NCI-H187 treated with DMSO at 0.1 percent for 48 hours (cell line): Measurements from ENCODE around the gene PGM1.

Source experiments
- DNase-seq: peaks from one replicate; lab custom pipeline; 2025; lab: John Stamatoyannopoulos, UW

The PGM1 gene

DNA sequence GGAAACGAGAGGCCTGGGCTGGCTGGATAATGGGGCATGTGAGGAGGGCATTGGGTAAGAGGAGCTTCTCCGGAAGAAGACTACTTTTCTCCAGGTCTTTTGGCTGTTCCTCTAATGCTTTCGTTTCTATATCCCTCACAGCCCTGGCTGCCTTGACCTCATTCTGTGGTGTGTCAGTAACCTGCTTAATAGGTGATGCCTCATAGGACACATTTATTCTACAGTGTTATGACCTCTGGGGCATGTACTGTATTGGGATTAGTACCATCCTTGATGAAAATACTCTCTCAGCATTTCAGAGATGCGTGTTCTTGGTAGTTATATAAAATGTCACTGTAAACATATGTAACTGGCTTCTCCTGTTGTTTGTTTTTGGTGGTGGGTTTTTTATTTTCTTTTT is 40.1 kb downstream of the PGM1 start:
- DNase-seq, result no peak

DNA sequence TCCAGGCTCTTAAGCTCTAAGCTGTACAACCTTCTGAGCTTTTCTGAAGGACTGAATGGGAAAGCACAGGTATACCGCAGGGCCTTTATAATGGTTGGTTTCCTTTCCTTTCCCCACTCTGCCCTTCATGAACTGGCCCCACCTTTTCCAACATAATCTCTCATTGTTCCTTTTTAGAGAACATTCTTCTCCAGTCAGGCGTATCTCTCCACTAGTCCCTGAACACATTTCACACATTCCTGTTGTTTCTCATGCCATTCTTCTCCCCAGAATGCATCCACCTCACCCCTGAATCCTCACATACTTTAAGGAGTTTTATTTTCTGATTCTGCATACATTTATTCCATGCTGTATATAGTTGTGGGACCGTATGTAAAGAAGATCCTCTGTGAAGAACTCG is 41.3 kb downstream of the PGM1 start:
- DNase-seq, result no peak

DNA sequence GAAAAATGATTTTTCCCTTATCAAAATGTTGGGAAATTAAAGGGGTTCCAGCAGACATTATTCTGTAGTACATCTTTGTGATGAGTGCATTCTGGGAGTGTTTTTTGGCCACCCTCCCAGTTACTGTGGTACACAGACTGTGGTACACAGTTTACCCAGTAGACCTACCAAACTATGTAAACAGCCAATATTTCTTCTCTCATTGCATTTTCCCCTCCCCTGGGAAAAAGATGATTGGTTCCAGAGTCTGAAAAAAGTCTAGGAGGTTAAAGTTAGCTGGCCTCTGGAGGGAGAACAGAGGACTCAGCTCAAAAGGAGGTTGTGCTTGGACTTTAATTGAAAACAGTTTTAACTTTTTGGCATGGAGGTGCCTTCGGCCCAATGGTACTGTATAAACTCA is 42.5 kb downstream of the PGM1 start:
- no peak for DNase-seq

DNA sequence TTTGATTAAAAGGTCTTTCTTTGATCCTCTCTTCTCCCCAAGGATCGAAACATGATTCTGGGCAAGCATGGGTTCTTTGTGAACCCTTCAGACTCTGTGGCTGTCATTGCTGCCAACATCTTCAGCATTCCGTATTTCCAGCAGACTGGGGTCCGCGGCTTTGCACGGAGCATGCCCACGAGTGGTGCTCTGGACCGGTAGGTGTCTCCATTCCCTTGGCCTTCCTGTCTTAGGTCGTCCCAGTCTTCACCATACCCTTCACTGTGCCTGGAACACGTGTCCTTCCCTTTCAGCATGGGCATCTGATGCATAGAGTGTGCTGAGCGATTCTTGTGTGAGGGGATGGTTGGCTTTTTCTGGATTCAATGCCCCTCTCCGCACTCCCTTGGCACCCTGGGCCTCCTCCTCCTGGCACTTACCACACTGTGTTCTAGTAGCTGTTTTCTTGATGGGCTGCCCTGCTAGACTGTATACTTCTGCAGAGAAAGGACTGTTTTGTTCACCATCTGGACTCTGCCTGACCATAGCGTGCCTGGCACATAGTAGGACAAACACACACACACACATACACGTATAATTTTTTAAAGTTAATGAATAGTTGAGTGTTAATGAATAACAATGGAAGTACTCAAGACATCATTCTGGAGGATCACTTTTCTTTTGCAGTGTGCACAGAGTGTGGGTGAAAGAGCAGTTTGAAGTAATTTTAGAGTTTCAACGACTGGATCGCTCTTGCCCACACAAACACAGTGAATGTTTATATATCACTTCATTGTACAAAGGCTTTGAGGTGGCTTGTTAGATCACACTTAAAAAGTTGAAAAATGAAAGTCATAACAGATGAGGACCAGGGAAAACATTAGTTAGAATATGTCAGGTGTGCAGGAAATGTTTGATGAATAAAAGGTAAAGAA is 43.2 kb downstream of the PGM1 start:
- no peak for DNase-seq

DNA sequence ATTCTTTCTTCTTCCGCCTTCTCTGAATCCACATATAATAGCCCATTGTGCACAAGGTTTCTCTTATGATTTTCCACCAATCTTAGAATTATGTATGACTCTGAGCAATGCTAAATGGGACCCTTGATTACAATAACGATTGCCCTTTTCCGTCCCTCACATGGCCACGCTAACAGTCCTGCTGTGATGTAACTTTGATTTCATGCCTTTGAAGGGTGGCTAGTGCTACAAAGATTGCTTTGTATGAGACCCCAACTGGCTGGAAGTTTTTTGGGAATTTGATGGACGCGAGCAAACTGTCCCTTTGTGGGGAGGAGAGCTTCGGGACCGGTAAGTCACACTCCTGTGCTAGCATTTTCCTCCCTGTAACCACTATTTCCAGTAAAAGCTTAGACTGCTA is 45.3 kb downstream of the PGM1 start:
- DNase-seq, result no peak

DNA sequence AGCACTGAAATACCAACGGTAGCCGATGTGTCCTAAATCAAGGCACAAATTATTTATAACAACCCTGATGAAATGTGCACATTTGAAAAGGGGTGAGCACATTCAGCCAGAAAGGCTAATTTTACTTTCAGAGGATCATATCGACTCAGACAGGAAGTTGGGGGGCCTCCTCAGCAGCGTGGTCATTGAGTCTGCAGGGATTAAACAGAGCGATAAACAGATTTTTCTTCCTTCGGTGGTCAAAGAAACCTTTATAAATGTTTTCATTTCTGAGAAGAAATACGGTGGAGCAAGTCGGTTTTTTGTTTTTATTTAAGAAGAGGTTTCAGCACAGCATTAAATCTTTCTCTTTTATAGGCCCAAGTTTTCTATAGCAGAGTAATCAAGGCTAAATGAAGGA is 45.7 kb downstream of the PGM1 start:
- no peak for DNase-seq

DNA sequence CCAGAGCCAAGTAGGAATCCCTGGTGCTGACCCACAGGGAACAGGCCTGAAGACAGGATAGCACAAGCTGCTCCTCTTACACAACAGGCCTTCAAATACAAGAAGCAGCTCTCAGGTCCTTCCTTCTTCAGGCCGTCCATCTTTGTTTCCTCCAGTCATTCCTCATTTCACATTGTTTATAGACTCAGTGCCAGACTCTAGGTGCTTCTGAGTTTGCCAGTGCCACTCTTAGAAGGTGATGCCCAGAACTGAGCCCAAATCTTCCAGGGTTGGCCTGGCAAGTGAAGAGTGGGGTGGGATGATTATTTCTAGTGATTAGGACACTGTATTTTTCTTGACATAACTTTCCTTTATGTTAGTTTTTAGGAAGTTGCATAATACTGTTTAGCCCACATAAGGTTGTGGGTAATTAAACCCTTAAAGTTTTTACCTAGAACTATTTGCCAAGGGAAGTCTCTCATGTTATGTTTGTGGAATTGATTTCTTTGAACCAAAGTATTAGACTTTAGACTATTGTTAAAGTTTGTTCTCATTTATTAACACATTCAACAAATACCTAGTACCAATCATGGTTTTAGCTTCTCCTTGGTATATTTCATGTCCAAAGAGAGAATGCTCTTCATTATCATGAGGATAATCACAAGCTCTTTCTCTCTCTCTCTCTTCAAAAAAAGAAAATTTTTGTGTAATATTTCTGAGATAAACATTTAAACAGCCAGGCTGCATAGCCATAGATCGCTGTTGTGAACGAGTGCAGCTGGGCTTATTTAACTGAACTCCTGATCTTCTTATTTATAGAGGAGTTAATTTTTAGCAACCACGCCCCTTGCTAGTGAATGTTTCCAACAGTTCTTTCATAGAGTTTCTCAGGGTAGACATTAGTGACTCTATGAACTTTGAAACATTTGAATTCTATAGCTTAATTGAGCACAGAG is 47.7 kb downstream of the PGM1 start:
- DNase-seq, result no peak

DNA sequence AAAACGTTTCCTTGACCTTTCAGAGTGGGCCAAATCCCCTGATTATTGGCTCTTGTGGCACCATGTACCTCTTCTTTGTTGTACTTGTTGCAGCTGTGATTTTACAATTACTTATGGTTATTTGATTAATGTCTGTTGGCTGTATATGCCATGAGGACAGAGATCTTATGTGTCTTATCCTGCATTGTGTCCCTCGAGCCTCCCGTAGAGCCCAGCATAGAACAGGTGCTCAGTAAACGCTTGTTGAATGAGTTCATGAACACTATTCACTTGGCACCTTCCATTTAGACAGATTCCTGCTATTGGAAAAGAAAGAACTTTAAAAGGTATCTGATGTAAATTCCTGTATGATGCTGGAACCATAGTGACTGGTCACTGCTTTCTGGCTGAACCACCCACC is 48.4 kb downstream of the PGM1 start:
- DNase-seq, result no peak

DNA sequence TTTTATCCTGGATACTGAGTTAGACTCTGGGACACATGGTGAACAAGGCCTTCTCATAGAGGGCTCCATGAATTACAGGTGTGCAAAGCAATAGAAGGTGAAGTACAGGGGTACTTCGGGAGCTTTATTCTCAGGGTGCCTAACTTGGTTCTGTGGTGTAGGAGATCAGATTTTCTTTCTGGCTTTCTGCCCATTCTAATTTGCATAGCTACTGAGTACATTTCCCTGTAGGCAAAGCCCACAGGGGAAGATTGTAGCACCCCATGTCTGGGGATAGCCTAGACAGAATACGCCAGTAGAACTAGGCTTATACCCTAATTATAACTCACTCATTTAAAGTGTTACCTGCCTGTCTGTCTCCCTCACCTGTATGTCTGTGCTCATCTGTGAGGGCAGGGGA is 49.7 kb downstream of the PGM1 start:
- DNase-seq, result no peak

DNA sequence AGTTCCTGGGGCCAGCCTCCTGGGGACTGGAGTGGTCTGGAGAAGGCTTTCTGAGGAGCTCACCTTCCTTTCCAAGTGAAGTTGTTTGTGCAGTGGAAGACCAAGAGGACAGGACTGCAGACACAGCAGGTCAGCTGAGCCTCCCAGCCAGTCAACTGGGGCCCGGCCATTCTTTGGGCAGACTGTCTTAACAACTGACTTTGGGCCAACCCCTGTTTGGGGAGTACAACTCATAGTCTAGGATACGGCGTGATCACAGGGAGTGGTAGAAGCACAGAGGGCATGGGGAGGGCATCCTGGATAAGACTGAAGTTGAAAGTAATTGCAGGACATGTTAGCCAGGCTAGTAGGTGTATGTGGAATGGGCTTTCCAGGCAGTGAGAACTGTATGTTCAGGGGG is 50.3 kb downstream of the PGM1 start:
- DNase-seq, result no peak

DNA sequence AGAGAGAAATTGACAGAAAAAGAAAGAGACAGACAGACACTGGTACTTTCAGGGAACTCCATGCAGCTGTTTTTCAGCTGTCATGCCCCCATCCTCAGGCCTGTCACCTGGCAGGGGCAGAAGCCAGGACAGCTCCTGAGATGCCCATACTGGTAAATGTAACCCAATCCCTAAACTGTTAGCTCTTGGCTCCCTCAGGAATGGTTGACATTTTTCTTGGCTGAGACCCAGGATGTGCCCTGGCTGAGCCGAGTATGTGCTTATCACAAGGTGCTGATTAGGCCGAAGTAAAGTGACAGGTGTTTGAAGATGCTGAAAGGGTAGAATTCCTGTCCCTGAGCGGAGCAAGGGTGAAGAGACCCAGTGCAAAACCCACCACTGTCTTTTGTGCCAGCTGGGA is 50.7 kb downstream of the PGM1 start:
- peak; percentile 12 for DNase-seq

DNA sequence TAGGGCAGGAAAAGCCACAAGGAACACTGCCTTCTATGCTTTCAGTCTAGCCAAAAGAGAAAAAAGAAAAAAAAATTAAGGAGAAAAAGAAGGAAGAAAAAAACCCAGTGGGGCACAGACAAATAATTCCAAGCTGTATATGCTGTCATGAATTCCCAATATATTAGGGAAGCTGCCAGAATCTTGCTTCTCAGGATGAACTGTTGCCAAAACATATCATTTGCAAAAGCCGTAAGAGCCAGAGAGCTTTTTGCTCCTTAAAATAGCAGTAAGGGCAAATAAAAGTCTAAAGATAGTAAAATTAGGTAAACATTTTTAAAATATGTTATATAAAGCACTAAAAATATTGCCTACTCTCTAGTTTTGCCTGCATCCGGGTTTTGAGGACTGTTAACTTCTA is 52.1 kb downstream of the PGM1 start:
- no peak for DNase-seq

DNA sequence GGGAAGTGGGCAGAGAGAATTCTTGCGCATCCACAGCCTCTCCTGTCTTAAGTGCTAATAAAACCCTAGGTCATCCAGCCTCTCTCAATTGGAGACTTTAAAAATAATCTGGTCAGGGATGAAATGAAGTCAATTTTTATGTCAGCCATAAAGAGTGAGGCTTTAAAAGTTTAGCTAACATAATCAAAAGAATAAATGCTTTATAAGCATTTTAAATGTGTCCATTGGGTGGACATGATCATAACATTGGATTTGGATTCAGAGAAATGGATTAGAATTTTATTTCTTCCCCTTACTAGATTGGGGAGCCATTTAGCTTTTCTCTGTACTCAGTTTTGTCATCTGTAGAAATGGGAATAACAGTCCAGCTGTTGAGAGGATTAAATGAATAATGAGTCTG is 55.5 kb downstream of the PGM1 start:
- DNase-seq, result no peak

DNA sequence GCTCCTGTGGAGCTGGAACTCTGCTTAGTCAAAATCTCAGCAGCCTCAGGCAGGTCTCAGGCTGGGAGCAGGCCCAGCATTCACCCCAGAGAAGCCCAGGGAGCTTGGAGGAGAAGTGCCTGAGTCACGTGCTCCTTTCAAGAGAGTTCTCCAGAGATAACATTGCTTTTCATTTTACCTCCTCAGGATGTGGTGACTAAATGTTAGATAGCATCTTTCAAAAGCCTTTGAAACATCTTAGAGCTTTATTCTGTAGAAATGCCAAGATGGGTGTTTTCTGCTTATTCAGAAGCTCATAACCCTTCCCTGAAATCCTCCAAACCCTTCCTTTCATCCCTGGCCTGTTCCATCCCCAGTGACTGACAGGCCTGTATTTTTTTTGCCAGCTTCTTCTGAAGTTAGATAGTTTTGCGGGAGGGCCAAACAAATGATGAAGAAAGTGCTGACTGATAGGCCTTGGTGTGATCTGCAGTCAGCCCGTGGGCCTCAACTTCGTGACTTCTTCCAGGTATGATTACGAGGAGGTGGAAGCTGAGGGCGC is 58.0 kb downstream of the PGM1 start:
- DNase-seq, result no peak

DNA sequence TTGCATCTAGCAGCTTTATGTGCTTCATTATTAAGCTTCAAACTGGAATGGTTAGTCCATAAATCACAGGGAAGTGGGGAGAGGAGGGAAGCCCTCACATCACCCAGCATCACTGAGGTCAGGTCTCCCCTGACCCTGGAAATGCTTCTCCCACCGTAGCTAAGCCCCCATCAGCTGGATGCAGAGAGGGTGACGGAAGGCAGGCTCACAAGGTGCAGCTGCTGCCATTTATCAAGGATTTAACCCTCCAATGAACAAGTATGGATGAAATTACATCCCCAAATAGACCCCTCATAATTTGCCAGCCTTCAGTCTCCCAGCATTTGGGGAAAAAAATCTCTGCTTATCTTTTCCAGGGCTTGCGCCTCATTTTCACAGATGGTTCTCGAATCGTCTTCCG is 60.8 kb downstream of the PGM1 start:
- DNase-seq, result no peak

DNA sequence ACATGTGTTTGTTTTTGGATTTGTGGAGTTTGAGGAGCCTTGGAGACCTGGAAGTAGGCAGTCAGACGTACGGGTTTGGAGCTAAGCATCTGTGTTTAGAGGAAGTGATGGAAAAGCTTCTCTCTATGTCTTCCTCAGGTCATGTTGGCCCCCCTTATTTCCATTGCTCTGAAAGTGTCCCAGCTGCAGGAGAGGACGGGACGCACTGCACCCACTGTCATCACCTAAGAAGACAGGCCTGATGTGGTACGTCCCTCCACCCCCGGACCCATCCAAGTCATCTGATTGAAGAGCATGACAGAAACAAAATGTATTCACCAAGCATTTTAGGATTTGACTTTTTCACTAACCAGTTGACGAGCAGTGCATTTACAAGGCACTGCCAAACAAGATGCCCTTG is 66.2 kb downstream of the PGM1 start:
- no peak for DNase-seq

DNA sequence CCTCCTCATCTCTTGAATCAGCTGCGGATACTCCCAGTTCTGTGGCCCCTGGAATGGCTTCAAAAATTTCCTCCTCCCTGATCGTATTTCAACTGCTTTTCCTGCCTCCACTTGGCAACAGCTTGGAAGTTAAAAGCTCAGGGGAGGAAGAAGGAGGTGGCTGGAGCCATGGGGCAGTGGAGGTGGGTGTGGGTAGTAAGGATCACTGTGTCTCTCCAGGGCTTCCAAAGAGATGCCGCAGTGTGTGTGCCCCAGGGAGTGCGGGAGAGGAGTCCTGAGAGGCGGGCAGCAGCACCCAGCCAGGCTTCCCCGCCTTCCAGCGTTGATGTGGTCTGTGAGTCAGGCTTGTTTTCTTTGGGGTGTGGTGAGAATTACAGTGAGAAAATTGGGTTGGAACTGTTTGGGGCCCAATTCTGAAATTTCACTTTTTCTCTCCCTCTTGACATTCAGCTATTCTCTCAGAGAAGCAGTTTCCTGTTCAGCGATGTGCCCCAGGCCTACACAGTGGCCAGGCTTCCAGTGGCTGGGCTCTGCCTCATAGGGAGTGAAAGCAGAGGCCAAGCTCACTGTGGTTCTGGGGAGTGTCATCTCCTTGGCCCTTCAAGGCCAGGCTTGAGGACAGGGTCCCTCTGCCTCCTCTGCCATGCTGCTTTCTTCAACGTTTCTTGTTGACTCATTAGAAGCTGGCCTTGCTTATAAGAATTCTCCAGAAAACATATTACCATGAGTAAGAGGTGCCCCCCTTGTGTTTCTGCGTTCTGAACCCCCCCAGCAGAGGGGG is 69.0 kb downstream of the PGM1 start:
- no peak for DNase-seq

DNA sequence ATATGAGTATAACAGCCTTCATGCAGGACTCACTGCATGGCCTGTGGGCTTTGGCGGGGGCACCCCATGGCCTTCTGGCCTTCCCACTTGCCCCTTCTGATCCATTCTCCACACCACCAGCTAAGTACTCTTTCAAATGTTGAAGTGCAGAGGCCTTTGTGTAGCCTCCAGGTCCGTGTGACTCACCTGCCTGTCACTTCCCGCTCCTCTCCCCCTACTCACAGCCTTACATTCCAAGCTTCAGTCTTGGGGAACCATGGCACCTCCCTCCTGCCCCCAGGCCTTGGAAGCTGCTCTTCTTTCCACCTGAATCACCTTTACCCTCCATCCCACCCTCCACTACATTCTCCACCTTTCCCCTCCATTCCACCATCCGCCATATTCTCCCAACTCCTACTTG is 69.6 kb downstream of the PGM1 start:
- DNase-seq, result no peak

DNA sequence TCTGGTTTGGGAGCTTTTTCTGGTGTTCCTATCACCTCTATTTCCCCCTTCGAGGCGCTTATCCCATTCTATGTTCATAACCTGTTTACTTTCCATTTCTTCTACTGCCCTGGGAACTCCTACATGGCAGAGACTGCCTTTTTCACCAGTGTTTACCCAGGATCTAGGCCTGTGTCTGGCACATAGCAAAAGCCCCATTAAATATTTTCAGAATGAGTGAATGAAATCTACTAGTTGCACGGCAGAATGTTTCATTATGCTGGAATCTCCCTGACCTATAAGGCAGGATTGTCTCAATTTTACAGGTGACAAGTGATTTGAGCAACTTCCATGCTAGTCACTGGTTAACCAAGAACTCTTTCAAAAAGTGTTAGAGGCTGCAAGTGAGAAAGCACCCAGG is 70.1 kb downstream of the PGM1 start:
- no peak for DNase-seq

DNA sequence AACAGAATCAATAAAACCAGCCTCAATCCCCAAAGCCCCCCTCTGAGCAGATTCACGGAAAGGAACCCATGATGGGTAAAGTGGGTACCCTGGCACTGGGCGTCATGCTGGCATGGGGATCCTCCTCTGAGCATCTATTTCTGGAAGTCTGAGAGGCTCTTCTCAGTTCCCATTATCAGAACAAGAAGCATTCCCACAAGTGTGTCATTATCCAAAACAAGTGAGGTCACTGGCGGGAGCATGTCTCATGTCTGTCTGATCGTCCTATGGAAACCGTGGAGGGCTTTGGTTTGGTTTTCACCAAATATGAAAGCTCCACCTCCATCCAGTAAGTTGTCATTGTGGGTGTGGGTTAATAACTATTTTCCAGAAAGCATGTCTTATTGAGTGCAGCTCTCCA is 70.7 kb downstream of the PGM1 start:
- no peak for DNase-seq

DNA sequence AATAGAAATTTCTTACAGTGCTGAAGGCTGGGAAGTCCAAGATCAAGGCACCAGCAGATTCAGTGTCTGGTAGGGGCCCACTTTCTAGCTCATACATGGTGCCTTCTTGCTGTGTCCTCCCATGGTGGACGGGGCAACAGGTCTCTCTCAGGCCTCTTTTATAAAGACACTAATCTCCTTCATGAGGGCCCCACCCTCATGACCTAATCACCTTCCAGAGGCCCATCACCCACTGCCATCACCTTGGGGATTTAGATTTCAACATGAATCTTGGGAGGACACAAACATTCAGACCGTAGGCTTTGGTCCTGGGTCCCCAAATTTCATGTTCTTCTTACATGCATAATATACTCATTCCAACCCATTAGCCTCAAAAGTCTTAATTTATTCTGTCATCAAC is 71.5 kb downstream of the PGM1 start:
- no peak for DNase-seq

DNA sequence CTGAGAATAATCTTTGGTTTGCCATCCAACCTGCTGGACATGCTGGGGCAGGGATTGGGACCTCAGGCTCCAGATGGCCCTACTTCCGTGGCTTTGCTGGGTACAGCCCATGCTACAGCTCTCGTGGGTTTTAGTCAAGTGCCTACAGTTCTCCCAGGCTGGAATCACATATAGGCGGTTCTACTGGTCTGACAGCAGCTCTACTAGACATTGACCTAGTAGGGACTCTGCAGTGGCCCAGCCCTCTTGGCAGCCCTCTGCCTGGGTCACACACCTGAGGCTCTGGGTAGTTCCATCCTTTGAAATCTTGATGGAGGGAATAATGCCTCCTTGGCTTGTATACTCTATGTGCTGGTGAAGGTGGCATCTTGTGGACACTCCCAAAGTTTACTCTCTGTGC is 72.2 kb downstream of the PGM1 start:
- no peak for DNase-seq
